ENCODE measurements around the gene ATG5. TPM values are rescaled to one million over a fixed set of nuclear protein-coding genes. Genes with fewer than 3 reads are reported as not detected.

Gene ATG5
- polyA plus RNA-seq, 1 experiment: 53.9 TPM

- H3K27me3 ChIP-seq (ENCODE audit: control insufficient read depth, insufficient read depth, low read length): no peaks in the 10 kb centered on the region
- no peak overlapping the region for H3K4me3 ChIP-seq (ENCODE audit: low read depth, low read length)
- no peak for TF ChIP-seq CTCF (IDR thresholded peaks at IDR 0.05; ENCODE audit: low read depth, low read length)
- CTCF ChIA-PET: interaction anchor here (1.1 kb wide), 1 partner anchor 51 kb away, joined by 3 read pairs; no protein-coding TSS in a partner anchor
- POLR2A ChIA-PET: no interaction called here
- H3K27ac ChIP-seq (ENCODE audit: low read depth, low read length): no peak overlapping the region
- no peak for DNase-seq (ENCODE audit: low read depth, low spot score)
- no peaks in the 10 kb centered on the region for H3K9me3 ChIP-seq (ENCODE audit: control insufficient read depth, insufficient read depth, low read length)
Observed at GRCh38 chr6:106173124-106173879, 152.3 kb downstream of the ATG5 start.

- no peaks in the 10 kb centered on the region for H3K9me3 ChIP-seq (ENCODE audit: control insufficient read depth, insufficient read depth, low read length)
- DNase-seq (ENCODE audit: low read depth, low spot score): no peak
- no peak for TF ChIP-seq CTCF (IDR thresholded peaks at IDR 0.05; ENCODE audit: low read depth, low read length)
- ChIA-PET CTCF (no interaction called here), POLR2A (no interaction called here)
- no peaks in the 10 kb centered on the region for H3K27me3 ChIP-seq (ENCODE audit: control insufficient read depth, insufficient read depth, low read length)
- H3K27ac ChIP-seq (ENCODE audit: low read depth, low read length): no peak overlapping the region
- H3K4me3 ChIP-seq (ENCODE audit: low read depth, low read length): no peak overlapping the region
Observed at GRCh38 chr6:106170030-106170791, 155.3 kb downstream of the ATG5 start.

GRCh38 chr6:106169517-106169916 lies 156.0 kb downstream of the ATG5 start:
- DNase-seq (ENCODE audit: low read depth, low spot score): no peak
- no peak overlapping the region for H3K27ac ChIP-seq (ENCODE audit: low read depth, low read length)
- no peaks in the 10 kb centered on the region for H3K9me3 ChIP-seq (ENCODE audit: control insufficient read depth, insufficient read depth, low read length)
- ChIA-PET POLR2A (no interaction called here), CTCF (no interaction called here)
- no peak for TF ChIP-seq CTCF (IDR thresholded peaks at IDR 0.05; ENCODE audit: low read depth, low read length)
- no peak overlapping the region for H3K4me3 ChIP-seq (ENCODE audit: low read depth, low read length)
- H3K27me3 ChIP-seq (ENCODE audit: control insufficient read depth, insufficient read depth, low read length): no peaks in the 10 kb centered on the region

- TF ChIP-seq CTCF (IDR thresholded peaks at IDR 0.05; ENCODE audit: low read depth, low read length): no peak
- no peaks in the 10 kb centered on the region for H3K9me3 ChIP-seq (ENCODE audit: control insufficient read depth, insufficient read depth, low read length)
- CTCF ChIA-PET: interaction anchor here (0.6 kb wide), 1 partner anchor 13 kb away, joined by 7 read pairs; no protein-coding TSS in a partner anchor
- no peak overlapping the region for H3K27ac ChIP-seq (ENCODE audit: low read depth, low read length)
- H3K4me3 ChIP-seq (ENCODE audit: low read depth, low read length): no peak overlapping the region
- no peaks in the 10 kb centered on the region for H3K27me3 ChIP-seq (ENCODE audit: control insufficient read depth, insufficient read depth, low read length)
- POLR2A ChIA-PET: no interaction called here
- no peak for DNase-seq (ENCODE audit: low read depth, low spot score)
Observed at GRCh38 chr6:106168097-106168888, 157.3 kb downstream of the ATG5 start.
